Endometrial microvascular endothelial cells (primary cell): ENCODE results near the gene HFE. TPM values are rescaled to one million over a fixed set of nuclear protein-coding genes. Genes with fewer than 3 reads are reported as not detected.

Source experiments
- in situ Hi-C: cut with HindIII; loops from 2 replicates; pipeline ENCODE4 v1.10.0; 2017; ENCODE audit warnings: low sequenced_read_pairs, low pct_unique_long_range_greater_than_20kb; ENCODE audit errors: inconsistent ontology term
- total RNA-seq: library from RNA; depleted of rRNA; stranded (reverse); fragments of >200 nt; gene quantifications from one replicate; pipeline ENCODE4 v1.2.3, GENCODE V29; 2015; ENCODE audit errors: inconsistent ontology term

Gene HFE
- total RNA-seq, 1 donor from 2014 or later = 16.6 TPM

- in situ Hi-C loops = no loop called here
Measured at GRCh38 chr6:26126394-26127235, 39.4 kb downstream of the HFE start.

GRCh38 chr6:26128013-26128771 is 41.0 kb downstream of the HFE start:
- in situ Hi-C loops = no loop called here

GRCh38 chr6:26129656-26130055 is 42.4 kb downstream of the HFE start:
- in situ Hi-C loops = no loop called here

DNA sequence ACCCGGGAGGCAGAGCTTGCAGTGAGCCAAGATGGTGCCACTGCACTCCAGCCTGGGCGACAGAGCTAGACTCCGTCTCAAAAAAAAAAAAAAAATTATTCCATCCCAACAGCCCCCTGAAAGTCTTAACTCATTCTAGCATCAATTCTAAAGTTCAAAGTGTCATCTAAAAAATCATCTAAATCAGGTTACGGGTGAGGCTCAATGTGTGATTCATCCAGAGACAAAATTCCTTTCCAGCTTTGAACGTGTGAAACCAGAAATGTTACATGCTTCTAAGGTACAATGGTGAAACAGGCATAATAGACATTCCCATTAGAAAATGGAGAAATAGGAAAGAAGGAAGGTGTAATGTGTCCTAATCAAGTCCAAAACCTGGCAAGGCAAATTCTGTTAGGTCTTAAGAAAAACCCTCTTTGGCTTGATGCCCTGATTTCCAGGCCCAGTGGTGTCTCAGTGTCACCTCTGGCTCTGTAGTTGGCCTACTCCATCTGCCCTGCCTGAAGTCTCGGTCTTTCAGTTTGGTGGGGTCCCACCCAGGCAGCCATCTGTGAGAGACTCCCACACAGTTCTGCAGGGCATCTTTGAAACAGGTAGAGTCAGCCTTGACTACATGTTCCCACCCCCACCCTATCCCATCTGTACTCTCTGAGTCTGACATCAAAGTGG is 43.5 kb downstream of the HFE start:
- in situ Hi-C loops = no loop called here

DNA sequence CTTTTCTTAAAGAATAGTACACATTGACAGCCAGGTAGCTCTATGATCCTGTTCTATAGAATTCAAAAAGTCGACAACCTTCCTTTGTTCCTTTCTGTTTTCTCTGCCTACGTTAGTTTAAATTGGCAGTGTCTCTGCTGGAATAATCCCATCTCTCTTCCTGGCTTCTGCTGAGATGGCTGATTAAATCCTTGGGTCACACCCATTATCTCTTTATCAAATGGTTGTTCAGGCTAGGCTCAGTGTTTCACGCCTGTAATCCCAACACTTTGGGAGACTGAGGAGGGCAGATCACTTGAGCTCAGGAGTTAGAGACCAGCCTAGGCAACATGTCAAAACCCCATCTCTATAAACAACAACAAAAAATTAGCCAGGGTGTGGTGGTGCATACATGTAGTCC is 44.4 kb downstream of the HFE start:
- in situ Hi-C loops = no loop called here

- in situ Hi-C loops = no loop called here
Measured at GRCh38 chr6:26133730-26134129, 46.5 kb downstream of the HFE start.

GRCh38 chr6:26136321-26136720 is 49.1 kb downstream of the HFE start:
- in situ Hi-C loops = no loop called here

DNA sequence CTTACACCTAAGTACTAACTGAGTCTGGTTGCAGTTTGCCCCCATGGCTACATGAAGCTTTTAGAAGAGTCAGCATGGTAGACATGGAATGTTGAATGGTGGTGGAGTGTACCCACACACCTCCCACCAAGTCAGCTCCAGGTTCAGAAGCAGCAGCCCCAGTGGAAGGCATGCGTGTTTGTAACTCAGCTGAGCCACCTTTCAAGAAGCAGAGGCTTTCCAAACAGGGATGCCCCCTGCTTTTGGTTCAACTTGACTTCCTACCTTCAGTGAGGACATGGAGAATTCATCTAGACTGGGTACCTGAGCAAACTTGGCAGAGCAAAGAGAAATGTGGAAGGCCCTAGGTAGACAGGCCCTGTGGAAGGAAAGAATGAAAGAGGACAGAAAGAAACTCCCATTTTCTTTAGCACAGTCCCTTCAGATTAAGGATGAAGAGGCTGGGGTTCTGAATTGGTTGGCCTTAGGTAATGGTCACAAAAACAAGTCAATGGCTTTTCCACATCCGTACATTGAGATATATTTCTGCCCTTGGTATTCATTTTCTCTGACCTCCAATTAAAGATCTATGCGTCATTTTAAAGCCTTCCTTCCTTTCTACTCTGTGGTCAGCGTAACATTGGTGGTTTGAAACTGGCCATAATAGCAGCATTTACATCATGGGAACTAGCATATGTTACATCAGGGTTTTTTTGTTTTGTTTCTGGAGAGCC is 53.2 kb downstream of the HFE start:
- in situ Hi-C loops = no loop called here

DNA sequence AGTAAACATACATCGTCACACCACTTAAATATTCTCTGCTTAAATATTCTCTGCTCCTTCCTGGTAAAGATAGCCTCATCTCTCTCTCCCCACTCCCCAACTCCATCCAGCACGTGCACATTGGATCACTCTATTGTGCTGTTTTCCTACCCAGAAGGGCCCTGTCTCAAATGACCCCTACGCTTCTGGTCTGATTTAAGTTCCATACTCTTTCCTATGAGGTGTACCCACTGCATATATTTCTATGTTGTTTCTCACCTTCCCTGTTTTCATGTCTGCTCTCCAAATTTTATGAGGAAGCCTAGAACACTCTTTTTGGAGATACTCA is 53.7 kb downstream of the HFE start:
- in situ Hi-C loops = no loop called here

GRCh38 chr6:26141378-26141904 is 54.2 kb downstream of the HFE start:
- in situ Hi-C loops = no loop called here

GRCh38 chr6:26142026-26142425 is 54.8 kb downstream of the HFE start:
- in situ Hi-C loops = no loop called here

Other genes starting within 250 kb of the HFE start
- not detected for gene SLC17A3, start 213.2 kb upstream of the HFE start, total RNA-seq
- gene SLC17A2, start 156.7 kb upstream of the HFE start, total RNA-seq = not detected
- 8.4 TPM for gene TRIM38, start 124.6 kb upstream of the HFE start, total RNA-seq